Transverse colon (tissue), 3 donors: Measurements from ENCODE around the gene HSPA2.

ENCODE experiments used
- POLR2A ChIP-seq: fragments of 450-650 bp; IDR thresholded peaks from one replicate; pipeline ENCODE4 v1.6.1; 2016; ENCODE audit warnings: antibody characterized with exemption, mild to moderate bottlenecking, moderate library complexity
- TF ChIP-seq, protein P1 (sequence below), 5 experiments: fragments of 200-600 bp in 3 of 5; fragments of 450-650 bp in 2 of 5; sonication (generic) in 3 of 5; IDR thresholded peaks; 1 replicate in 2 of 5; 2 replicates in 3 of 5; pipeline ENCODE4 v1.5.1; 2016 to 2017; ENCODE audit warnings: antibody characterized with exemption in 5 of 5, inconsistent platforms in 3 of 5, mild to moderate bottlenecking in 2 of 5, moderate library complexity in 1 of 5

DNA sequence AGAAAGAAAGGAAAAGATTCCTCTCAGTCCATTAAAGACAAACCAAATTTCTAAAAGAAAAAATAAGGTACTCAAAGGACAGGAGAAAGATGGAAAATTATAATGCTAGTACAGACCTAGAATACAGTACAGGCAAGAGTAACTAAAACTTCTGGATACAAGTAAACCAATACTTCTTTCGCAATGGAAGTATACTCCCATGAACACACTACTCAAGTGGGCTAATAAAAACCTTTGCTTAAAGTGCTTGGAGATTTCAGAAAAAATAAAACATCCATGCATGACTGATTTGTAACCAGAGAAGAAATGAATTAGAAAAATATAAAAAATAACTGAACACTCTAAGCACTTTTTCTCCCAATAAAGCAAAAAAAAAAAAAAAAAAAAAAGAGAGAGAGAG lies 40.5 kb upstream of the HSPA2 start:
- TF ChIP-seq, protein P1, sequence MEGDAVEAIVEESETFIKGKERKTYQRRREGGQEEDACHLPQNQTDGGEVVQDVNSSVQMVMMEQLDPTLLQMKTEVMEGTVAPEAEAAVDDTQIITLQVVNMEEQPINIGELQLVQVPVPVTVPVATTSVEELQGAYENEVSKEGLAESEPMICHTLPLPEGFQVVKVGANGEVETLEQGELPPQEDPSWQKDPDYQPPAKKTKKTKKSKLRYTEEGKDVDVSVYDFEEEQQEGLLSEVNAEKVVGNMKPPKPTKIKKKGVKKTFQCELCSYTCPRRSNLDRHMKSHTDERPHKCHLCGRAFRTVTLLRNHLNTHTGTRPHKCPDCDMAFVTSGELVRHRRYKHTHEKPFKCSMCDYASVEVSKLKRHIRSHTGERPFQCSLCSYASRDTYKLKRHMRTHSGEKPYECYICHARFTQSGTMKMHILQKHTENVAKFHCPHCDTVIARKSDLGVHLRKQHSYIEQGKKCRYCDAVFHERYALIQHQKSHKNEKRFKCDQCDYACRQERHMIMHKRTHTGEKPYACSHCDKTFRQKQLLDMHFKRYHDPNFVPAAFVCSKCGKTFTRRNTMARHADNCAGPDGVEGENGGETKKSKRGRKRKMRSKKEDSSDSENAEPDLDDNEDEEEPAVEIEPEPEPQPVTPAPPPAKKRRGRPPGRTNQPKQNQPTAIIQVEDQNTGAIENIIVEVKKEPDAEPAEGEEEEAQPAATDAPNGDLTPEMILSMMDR (IDR thresholded peaks at IDR 0.05) = no peak
- no peak for TF ChIP-seq POLR2A
